ENCODE measurements around the gene AGAP2.

DNA sequence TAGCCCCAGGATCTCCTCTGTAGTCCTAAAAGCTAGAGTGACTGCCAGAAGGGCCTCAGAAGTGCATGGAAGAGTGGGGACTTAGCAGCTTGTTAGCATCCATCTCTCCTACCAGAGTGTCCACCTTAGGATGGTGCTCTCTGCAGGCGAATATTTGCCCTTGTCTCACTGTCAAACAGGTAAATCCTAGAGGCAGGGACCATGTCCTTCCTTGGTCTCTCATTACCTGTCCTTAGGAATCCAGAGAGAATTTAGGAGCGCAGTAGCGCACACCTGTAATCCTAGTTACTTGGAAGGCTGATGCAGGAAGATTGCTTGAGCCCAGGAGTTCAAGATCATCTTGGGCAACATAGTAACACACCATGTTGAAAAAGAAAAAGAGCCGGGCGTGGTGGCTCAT lies 21.4 kb downstream of the AGAP2 start:
- TF ChIP-seq EZH2 (IDR thresholded peaks at IDR 0.05): no peak
- TF ChIP-seq POLR2AphosphoS5 (IDR thresholded peaks at IDR 0.05; ENCODE audit: borderline replicate concordance, low read depth, low read length): no peak
- TF ChIP-seq FOXP2 (optimal IDR thresholded peaks at IDR 0.05; ENCODE audit: control extremely low read depth, extremely low read length, insufficient read depth): no peak
